GM19452 (cell line): Measurements from ENCODE around the gene TGM3.
"Not testable (repeated sequence)": the region's sequence is repeated elsewhere in the genome, so short reads cannot be mapped to it uniquely, and the experiment has no call there.

Experiments
- ATAC-seq: cut with Tn5 transposase; IDR thresholded peaks from one replicate; pipeline ENCODE4 v1.9.1; 2021; ENCODE audit not compliant: unreplicated experiment

The TGM3 gene, protein sequence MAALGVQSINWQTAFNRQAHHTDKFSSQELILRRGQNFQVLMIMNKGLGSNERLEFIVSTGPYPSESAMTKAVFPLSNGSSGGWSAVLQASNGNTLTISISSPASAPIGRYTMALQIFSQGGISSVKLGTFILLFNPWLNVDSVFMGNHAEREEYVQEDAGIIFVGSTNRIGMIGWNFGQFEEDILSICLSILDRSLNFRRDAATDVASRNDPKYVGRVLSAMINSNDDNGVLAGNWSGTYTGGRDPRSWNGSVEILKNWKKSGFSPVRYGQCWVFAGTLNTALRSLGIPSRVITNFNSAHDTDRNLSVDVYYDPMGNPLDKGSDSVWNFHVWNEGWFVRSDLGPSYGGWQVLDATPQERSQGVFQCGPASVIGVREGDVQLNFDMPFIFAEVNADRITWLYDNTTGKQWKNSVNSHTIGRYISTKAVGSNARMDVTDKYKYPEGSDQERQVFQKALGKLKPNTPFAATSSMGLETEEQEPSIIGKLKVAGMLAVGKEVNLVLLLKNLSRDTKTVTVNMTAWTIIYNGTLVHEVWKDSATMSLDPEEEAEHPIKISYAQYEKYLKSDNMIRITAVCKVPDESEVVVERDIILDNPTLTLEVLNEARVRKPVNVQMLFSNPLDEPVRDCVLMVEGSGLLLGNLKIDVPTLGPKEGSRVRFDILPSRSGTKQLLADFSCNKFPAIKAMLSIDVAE

DNA sequence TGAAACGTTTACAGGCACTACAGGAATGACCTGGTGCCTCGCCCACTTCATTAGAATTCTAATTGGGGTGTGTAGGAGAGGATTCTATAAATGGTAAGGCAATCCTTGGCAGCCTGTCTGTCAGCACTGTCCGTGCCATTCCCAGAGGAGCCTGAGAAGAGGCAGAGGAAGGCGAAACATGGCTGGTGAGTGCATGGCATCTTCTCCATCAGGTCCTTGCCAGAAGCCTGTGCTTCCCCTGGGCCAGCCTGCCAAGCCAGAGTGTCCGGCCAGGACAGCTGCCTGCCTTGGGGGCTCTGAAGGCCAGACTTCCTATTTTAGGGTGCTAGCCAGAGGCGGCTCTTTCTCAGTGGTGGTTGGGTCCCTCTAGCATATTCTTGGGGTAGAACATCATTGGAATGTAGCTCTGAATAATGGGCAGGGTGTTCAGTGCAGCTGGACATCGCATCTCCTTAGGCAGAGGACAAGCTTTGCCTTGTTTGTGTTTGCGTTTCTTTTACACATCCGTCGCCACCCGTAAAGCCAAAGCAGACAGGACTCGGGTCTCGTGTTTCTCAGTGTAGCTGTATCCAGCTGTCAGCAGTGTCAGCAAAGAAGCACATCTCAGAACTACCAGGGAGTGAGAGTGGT lies at the start of gene TGM3:
Gene TGM3 (plus strand): TSS at position 116 of the 630 bp plus-strand sequence. CDS start 63 bp downstream, at position 179.
- no peak for ATAC-seq

- ATAC-seq = no peak
Measured at GRCh38 chr20:2246069-2246491, 49.7 kb upstream of the TGM3 start.

GRCh38 chr20:2248837-2249236 lies 47.0 kb upstream of the TGM3 start:
- no peak for ATAC-seq

- no peak for ATAC-seq
Measured at GRCh38 chr20:2249935-2250334, 45.9 kb upstream of the TGM3 start.

DNA sequence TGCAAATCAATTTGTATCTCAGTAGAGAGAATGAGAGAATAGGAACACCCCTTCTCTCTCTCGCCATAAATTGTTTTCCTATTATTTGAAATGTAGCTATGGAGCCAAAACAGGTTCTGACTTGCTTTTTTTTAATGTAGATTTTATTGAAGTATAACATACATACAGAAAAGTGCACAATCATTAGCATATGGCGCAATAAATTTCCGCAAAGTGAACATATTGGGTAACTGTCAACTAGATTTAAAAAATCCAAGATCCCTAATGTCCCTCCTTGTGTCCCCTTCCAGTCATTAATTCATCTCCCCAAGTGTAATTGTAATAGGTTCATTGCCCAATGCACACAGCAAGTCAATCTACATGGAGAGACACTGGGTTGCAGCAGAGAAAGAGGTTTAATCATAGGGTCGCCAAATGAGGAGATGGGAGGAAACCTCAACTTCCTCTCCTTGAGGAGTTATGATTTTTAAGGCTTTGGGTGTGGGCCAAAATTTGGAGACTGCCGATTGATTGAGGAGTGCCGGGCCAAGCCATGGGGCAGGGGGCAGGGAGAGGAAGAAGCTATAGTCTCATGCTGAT lies 43.3 kb upstream of the TGM3 start:
- no peak for ATAC-seq

- ATAC-seq = no peak
Measured at GRCh38 chr20:2253256-2253655, 42.5 kb upstream of the TGM3 start.

DNA sequence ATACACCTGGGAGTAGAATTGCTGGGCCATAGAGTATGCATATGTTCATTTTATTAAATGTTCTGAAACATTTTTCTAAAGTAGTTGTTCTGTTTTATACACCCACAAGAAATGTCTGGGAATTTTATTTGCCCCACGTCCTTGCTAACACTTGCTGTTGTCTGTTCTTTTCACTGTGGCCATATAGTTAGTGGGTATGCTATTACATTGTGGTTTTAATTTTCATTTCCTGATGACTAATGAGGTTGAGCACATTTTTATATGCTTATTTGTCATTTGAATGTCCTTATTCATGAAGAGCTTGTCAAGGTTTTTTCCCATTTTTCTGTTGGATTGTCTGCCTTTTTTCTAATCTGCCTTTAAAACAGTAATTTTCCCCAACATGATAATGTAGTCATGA lies 41.5 kb upstream of the TGM3 start:
- ATAC-seq = no peak

DNA sequence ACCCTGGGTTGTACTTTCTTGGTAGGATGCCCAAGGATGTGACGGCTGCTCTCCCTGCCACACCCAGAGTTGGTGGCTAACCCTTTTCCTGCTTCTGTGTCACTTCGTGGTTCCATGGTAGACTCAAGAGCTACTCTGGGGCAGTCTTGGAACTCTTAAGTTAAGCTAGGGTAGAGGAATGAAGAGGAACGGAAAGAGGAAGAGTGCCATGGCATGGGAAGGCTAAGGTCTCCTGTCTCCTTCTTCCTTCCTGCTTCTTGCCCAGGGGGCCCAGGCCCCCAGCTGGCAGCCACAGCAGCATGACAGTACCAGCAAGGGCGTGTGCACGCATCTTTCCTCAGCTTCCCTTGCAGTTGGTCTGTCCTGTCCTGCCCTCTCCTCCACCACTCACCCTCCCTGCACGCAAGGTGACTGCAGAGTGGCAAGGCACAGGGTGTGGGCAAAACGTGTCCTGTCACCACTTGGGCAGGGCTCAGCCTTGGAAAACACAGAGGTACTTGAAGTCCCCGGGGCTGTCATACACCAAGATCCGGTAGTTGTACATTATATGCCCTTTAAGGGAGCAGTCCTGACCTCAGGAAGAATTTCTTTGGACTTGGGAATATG lies 39.8 kb upstream of the TGM3 start:
- ATAC-seq = no peak

DNA sequence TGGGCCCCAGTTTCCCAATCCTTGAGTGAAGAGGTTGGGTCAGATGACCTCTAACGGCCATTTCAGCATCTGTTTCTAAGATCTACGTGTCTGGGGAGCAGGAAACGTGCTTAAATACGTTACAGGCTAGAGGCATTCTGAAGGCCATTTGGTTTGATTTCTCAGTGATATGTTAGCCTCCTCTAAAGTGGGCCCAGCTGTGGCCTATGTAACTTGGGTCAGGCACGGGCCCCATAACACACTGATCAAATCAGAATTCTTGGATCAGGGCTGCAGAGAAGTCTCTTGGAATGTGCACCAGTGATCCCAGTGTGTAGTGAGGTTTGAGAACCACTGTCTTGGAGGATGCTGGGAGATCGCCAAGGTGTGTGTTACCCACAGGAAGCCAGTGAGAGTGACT lies 36.1 kb upstream of the TGM3 start:
- no peak for ATAC-seq

DNA sequence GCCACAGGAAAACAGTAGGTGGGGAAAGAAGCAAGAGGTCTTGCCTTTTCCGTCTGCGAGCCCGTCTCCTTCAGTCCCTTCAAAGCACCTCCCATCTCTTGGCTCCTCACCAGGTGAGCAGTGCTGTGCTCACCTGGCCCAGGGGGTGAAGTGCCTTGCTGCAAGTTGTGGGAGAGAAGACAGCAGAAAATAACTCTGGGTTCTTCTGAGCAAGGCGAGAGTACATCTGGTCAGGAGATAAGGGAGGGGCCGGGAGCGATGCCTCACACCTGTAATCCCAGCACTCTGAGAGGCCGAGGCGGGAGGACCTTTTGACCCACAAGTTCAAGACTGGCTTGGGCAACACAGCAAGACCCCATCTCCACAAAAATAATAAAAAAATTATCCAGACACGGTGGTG lies 35.6 kb upstream of the TGM3 start:
- ATAC-seq = no peak

DNA sequence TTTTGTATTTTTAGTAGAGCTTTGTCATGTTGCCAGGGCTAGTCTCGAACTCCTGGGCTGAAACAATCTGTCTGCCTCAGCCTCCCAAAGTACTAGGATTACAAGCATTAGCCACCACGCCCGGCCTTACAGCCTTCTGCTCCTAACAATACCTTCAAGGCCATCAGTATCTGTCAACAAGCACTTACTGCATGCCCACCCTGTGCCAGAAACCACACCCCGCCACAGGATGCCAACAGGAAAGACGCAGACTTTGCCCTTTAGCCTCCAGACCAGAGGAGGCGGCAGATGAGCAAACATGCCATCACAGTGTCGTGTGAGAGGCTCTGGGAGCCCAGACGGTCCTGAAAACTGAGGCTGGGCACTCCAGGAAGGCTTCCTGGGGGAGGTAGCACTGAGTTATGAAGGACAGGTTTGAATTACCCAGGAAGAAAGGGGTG lies 34.7 kb upstream of the TGM3 start:
- ATAC-seq = no peak

DNA sequence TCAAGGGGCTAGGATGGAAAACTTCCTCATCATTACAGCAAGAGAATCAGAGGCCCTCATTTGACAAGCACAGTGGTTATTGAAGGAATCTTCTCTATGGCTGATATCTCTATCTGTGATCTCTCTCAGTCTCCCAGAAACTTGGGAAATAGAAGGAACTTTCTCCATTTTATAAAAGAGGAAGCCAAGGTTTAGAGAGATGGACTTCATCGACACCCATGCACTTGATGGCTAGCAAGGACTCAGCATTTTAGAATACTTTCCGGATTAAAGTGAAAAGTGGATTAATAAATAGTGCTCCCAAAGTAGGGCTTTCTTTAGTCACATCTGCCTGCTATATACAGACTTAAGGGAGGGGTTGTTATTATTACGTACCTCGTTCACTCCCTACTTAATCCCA lies 34.2 kb upstream of the TGM3 start:
- ATAC-seq = no peak

- no peak for ATAC-seq
Measured at GRCh38 chr20:2264118-2264517, 31.7 kb upstream of the TGM3 start.

GRCh38 chr20:2264621-2265374 lies 31.0 kb upstream of the TGM3 start:
- not testable (repeated sequence) for ATAC-seq

DNA sequence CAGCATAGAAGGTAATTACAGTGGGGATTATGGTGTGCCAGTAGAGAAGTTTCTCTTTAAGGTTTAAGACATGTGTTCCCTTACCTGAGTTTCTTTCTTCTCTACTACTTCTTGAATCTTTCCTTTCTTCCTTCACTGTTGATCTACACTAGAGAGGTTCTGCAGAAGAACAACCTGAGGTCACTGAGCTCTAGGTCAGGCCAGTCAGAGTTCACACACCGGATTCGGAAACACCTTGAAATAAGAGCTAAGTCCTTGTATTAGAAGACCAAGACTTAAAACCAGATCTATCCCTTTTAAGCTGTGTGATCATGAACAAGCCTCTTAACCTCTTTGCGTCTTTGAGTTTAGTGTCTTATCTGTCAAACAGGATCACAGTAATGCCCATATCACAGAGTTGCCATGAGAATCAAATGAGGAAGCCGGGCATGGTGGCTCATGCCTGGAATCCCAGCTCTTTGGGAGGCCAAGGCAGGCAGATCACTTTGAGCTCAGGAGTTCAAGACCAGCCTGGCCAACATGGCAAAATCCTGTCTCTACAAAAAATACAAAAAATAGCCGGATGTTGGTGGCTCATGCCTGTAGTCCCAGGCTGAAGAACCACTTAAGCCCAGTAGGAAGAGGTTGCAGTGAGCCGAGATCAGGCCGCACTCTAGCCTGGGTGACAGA lies 22.0 kb upstream of the TGM3 start:
- ATAC-seq = no peak

- no peak for ATAC-seq
Measured at GRCh38 chr20:2276015-2276414, 19.8 kb upstream of the TGM3 start.

GRCh38 chr20:2279253-2279779 lies 16.5 kb upstream of the TGM3 start:
- no peak for ATAC-seq

- ATAC-seq = no peak
Measured at GRCh38 chr20:2280082-2280481, 15.7 kb upstream of the TGM3 start.

GRCh38 chr20:2281563-2281962 lies 14.2 kb upstream of the TGM3 start:
- no peak for ATAC-seq

DNA sequence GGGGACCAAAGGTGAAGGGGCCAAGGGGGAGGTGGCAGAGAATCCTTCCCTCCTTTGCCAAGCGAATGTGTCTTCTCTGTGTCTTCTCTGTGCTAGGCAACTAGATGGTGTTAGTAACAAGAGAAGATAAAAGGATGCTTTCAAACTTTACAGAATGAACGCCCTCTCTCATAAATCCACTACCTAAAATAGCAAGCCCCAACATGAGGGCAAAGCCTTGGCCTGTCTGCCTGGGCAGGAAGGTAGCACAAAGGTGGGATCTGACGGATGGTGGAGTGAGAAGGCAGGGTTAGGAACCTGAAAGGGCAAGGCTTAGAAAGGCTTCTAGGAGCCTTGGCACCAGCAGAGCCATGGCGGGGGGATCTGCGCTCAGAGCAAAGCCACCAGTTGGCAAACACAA lies 13.6 kb upstream of the TGM3 start:
- ATAC-seq = no peak
